HepG2 (cell line): ENCODE results near the gene SLC7A6OS. TPM values are rescaled to one million over a fixed set of nuclear protein-coding genes. Genes with fewer than 3 reads are reported as not detected.

Experiments used
- AGO2 ChIP-seq: fragments of 200-400 bp; formaldehyde crosslinking; optimal IDR thresholded peaks from 2 replicates; pipeline ENCODE3; 2017; ENCODE audit warnings: mild to moderate bottlenecking, low read depth, low read length, moderate library complexity
- ASH2L ChIP-seq: fragments of 300-600, 200-600 bp; sonication (generic); IDR thresholded peaks from 2 replicates; pipeline ENCODE4 v1.7.0; 2017; ENCODE audit warnings: low read depth, mild to moderate bottlenecking, moderate library complexity, mixed read lengths, low read length; ENCODE audit not compliant: insufficient read length
- CAMTA2 ChIP-seq: sonication (generic); formaldehyde crosslinking; IDR thresholded peaks from 2 replicates; pipeline ENCODE4 v1.4.0; 2020; ENCODE audit warnings: mild to moderate bottlenecking, missing genetic modification reagents, borderline replicate concordance
- CEBPB ChIP-seq: IDR thresholded peaks from 2 replicates; pipeline ENCODE4 v1.6.1; 2011; ENCODE audit warnings: low read depth, low read length, improper control_type of control experiment, borderline replicate concordance
- DMAP1 ChIP-seq: IDR thresholded peaks from 2 replicates; pipeline ENCODE4 v1.6.1; 2016
- ELF3 ChIP-seq: IDR thresholded peaks from 2 replicates; pipeline ENCODE4 v1.6.1; 2016; ENCODE audit warnings: missing genetic modification reagents, missing compliant biosample characterization
- ETV5 ChIP-seq: IDR thresholded peaks from 2 replicates; pipeline ENCODE4 v1.6.1; 2018; ENCODE audit warnings: missing biosample characterization, missing genetic modification reagents, inconsistent platforms, borderline replicate concordance
- FOSL2 ChIP-seq: sonication (generic); formaldehyde crosslinking; IDR thresholded peaks from 2 replicates; pipeline ENCODE4 v1.4.0; 2020; ENCODE audit warnings: missing genetic modification reagents
- HNF4A ChIP-seq: sonication (generic); formaldehyde crosslinking; IDR thresholded peaks from 2 replicates; pipeline ENCODE4 v1.4.0; 2020; ENCODE audit warnings: missing genetic modification reagents
- NPAS2 ChIP-seq: sonication (generic); formaldehyde crosslinking; IDR thresholded peaks from 2 replicates; pipeline ENCODE4 v1.8.0; 2022; ENCODE audit warnings: mild to moderate bottlenecking, missing genetic modification reagents, borderline replicate concordance
- SP5 ChIP-seq: IDR thresholded peaks from 2 replicates; pipeline ENCODE4 v1.6.1; 2016; ENCODE audit warnings: low read depth, borderline replicate concordance
- SRSF1 ChIP-seq: fragments of 200-400 bp; formaldehyde crosslinking; optimal IDR thresholded peaks from 2 replicates; pipeline ENCODE3; 2017; ENCODE audit warnings: mild to moderate bottlenecking, low read depth, low read length, moderate library complexity
- TGIF2 ChIP-seq: IDR thresholded peaks from 2 replicates; pipeline ENCODE4 v1.6.1; 2016; ENCODE audit warnings: control low read depth, missing compliant biosample characterization
- ZNF12 ChIP-seq: sonication (generic); formaldehyde crosslinking; IDR thresholded peaks from 2 replicates; pipeline ENCODE4 v1.5.0; 2020; ENCODE audit warnings: missing genetic modification reagents
- ZNF143 ChIP-seq: sonication (generic); formaldehyde crosslinking; IDR thresholded peaks from 2 replicates; pipeline ENCODE4 v1.4.0; 2020; ENCODE audit warnings: missing genetic modification reagents
- ZNF263 ChIP-seq: sonication (generic); formaldehyde crosslinking; IDR thresholded peaks from 2 replicates; pipeline ENCODE4 v1.4.0; 2020; ENCODE audit warnings: missing genetic modification reagents
- ZNF382 ChIP-seq: sonication (generic); formaldehyde crosslinking; IDR thresholded peaks from 2 replicates; pipeline ENCODE4 v1.5.0; 2020; ENCODE audit warnings: missing genetic modification reagents, mild to moderate bottlenecking, borderline replicate concordance
- ZNF660 ChIP-seq: sonication (generic); formaldehyde crosslinking; IDR thresholded peaks from 2 replicates; pipeline ENCODE4 v1.5.1; 2020; ENCODE audit warnings: mild to moderate bottlenecking, low read depth, missing genetic modification reagents, borderline replicate concordance
- ZNF709 ChIP-seq: sonication (generic); formaldehyde crosslinking; IDR thresholded peaks from 2 replicates; pipeline ENCODE4 v1.5.0; 2020; ENCODE audit warnings: mild to moderate bottlenecking, missing genetic modification reagents
- ZSCAN22 ChIP-seq: sonication (generic); formaldehyde crosslinking; IDR thresholded peaks from 2 replicates; pipeline ENCODE4 v1.4.0; 2020; ENCODE audit warnings: mild to moderate bottlenecking, missing genetic modification reagents
- polyA plus RNA-seq, 8 experiments: library from polyadenylated mRNA; depleted of rRNA in 3 of 8; stranded (reverse) in 7 of 8; unstranded in 1 of 8; fragments of >200 nt; fragmentation: Illumina TruSeq in 4 of 8; extraction: Trizol in 4 of 8; gene quantifications; 2 replicates each; pipeline versions ENCODE4 v1.2.1 to v1.2.3, GENCODE V29; 2011 to 2016; ENCODE audit warnings: low read depth in 4 of 8, missing spikeins in 1 of 8, mixed read lengths in 1 of 8; ENCODE audit not compliant: insufficient read depth in 1 of 8
- total RNA-seq, 5 experiments: library from RNA; depleted of rRNA; stranded (reverse); fragments of >200 nt; fragmentation: Illumina TruSeq; extraction: Trizol; gene quantifications; 2 replicates each; pipeline ENCODE4 v1.2.3, GENCODE V29; 2016; ENCODE audit warnings: low read depth in 1 of 5
- TF ChIP-seq, protein P1 (sequence below): sonication (generic); formaldehyde crosslinking; IDR thresholded peaks from 2 replicates; pipeline ENCODE4 v1.8.1; 2023; ENCODE audit warnings: mild to moderate bottlenecking, missing genetic modification reagents, borderline replicate concordance
- TF ChIP-seq, protein P2 (sequence below), 2 experiments: sonication (generic) in 1 of 2; formaldehyde crosslinking in 1 of 2; IDR thresholded peaks; 2 replicates each; pipeline versions ENCODE4 v1.4.0 to v1.6.1; 2016 to 2020; ENCODE audit warnings: borderline replicate concordance in 1 of 2, low read depth in 1 of 2, mild to moderate bottlenecking in 1 of 2, missing genetic modification reagents in 1 of 2
- TF ChIP-seq, protein P3 (sequence below): sonication (generic); formaldehyde crosslinking; IDR thresholded peaks from 2 replicates; pipeline ENCODE4 v1.4.0; 2020; ENCODE audit warnings: missing genetic modification reagents

Gene SLC7A6OS
- total and polyA plus RNA-seq, 2 of the 13 experiments (the other 11 are each of a cell fraction or from before 2014, with no cell fraction given), result 11.2 to 21.5 TPM

DNA sequence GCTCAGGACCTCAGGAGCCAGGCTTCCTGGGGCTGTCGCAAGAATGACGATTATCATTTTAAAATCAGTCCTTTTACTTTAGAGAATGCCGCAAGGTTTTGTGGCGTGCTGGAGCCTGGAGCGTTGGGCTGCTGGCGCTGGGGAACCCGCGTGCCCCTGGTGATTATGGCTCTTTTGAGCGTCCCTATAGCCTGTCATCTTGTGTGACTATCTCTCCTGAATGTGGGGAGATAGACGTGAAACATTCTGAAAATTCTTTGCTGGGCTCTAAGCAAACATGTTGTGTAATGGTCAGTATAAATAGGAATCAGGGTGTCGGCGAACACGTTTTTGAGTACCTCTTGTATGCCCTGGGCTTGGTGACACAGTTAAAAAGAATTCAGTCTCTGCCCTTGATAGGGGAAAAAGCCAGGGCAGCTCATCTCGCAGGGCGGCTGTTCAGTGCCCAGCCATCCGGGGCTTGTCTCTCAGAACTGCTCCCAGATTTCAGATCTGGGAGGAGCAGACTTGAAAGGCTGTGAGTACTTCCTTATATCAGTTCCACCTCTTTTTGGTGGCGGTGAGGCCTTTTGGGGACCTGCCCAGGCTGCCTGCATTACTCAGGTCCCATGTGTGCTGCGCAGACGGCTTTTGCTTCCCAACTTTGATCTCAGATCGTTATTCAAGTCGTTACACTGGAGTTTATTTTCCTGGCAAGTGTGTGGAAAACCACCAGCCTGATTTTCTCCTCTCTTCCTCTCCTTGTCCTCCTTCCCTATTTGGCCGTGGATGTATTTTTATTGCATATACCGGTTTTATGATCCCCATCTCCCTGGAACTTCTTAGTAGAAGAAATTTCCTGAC lies 45.4 kb downstream of the SLC7A6OS start (continued):
- TF ChIP-seq, protein P1, sequence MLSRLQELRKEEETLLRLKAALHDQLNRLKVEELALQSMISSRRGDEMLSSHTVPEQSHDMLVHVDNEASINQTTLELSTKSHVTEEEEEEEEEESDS (CRISPR knock-in tag), result no peak; the same call in 1 of the 2 replicates
- TF ChIP-seq ZNF660 (no peak), CEBPB (peak; percentile 91), ASH2L (peak; percentile 73), AGO2 (peak; percentile 14), ZNF709 (CRISPR knock-in tag) (no peak), ZNF143 (peak; percentile 40; the same call in 1 of the 2 replicates), ZNF12 (CRISPR knock-in tag) (peak; percentile 75; the same call in 1 of the 2 replicates), CAMTA2 (CRISPR knock-in tag) (0 out of 2 replicates have a peak, but pooled peaks have one; percentile 5), ZSCAN22 (no peak), TGIF2 (peak; percentile 91), SP5 (CRISPR knock-in tag) (peak; percentile 91), ETV5 (CRISPR knock-in tag) (peak; percentile 80), DMAP1 (peak; percentile 68), ZNF382 (CRISPR knock-in tag) (no peak), HNF4A (peak; percentile 72), SRSF1 (no peak), ELF3 (peak; percentile 94), FOSL2 (CRISPR knock-in tag) (peak; percentile 99), NPAS2 (CRISPR knock-in tag) (no peak), ZNF263 (peak; percentile 21; the same call in 1 of the 2 replicates)
- TF ChIP-seq, protein P2, sequence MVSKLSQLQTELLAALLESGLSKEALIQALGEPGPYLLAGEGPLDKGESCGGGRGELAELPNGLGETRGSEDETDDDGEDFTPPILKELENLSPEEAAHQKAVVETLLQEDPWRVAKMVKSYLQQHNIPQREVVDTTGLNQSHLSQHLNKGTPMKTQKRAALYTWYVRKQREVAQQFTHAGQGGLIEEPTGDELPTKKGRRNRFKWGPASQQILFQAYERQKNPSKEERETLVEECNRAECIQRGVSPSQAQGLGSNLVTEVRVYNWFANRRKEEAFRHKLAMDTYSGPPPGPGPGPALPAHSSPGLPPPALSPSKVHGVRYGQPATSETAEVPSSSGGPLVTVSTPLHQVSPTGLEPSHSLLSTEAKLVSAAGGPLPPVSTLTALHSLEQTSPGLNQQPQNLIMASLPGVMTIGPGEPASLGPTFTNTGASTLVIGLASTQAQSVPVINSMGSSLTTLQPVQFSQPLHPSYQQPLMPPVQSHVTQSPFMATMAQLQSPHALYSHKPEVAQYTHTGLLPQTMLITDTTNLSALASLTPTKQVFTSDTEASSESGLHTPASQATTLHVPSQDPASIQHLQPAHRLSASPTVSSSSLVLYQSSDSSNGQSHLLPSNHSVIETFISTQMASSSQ (IDR thresholded peaks at IDR 0.05; ENCODE audit: low read depth), result peak; percentile 55
- TF ChIP-seq, protein P2 (CRISPR knock-in tag; IDR thresholded peaks at IDR 0.05; ENCODE audit: borderline replicate concordance), result no peak; the same call in 1 of the 2 replicates
- TF ChIP-seq, protein P3, sequence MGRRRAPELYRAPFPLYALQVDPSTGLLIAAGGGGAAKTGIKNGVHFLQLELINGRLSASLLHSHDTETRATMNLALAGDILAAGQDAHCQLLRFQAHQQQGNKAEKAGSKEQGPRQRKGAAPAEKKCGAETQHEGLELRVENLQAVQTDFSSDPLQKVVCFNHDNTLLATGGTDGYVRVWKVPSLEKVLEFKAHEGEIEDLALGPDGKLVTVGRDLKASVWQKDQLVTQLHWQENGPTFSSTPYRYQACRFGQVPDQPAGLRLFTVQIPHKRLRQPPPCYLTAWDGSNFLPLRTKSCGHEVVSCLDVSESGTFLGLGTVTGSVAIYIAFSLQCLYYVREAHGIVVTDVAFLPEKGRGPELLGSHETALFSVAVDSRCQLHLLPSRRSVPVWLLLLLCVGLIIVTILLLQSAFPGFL (CRISPR knock-in tag), result no peak
